ENCODE data around the gene DDIT4. TPM values are rescaled to one million over a fixed set of nuclear protein-coding genes. Genes with fewer than 3 reads are reported as not detected.
A peak's percentile ranks its signal among the peaks of the same experiment; 100 is the strongest.

Gene DDIT4
- total and polyA plus RNA-seq, 2 of the 8 experiments (the other 6 are each of a cell fraction or from before 2014, with no cell fraction given), result 47.4 to 108 TPM

GRCh38 chr10:72310241-72310633, 36.5 kb downstream of the DDIT4 start:
- H3K9ac ChIP-seq (replicated peaks in 1 of 4; ENCODE audit: extremely low read depth in 1 of 4, low read depth in 3 of 4, low read length in 3 of 4), result no peak overlapping the region
- H3K9me3 ChIP-seq (ENCODE audit: insufficient read depth in 2 of 2, low read depth in 1 of 2, low read length in 1 of 2), result no peaks in the 10 kb centered on the region
- WGBS, 2 experiments (ENCODE audit: extremely low coverage in 1 of 2, insufficient coverage in 1 of 2, insufficient read length in 1 of 2, insufficient replicate concordance in 2 of 2, low coverage in 1 of 2, low lambda C conversion rate in 2 of 2, missing lambda C conversion rate in 1 of 2), result 40% methylated on average over 11 of the region's 11 CpGs; no CpG with 5 or more reads in 1 of the 2 experiments
- no peaks in the 10 kb centered on the region for H3K79me2 ChIP-seq (ENCODE audit: control insufficient read depth in 1 of 2, insufficient read depth in 2 of 2, low read length in 2 of 2)
- no peaks in the 10 kb centered on the region for H3K36me3 ChIP-seq (ENCODE audit: control insufficient read depth in 2 of 4, insufficient read depth in 4 of 4, low read length in 3 of 4)
- FAIRE-seq (no peak), DNase-seq (ENCODE audit: low read depth in 1 of 2, low spot score in 2 of 2) (no peak)
- H3K56ac ChIP-seq (replicated peaks; ENCODE audit: insufficient read length, low read depth, low read length), result no peak overlapping the region
- no peak for TF ChIP-seq TCF12 (IDR thresholded peaks at IDR 0.05; ENCODE audit: low read depth, low read length)
- no peak for TF ChIP-seq ATF3 (IDR thresholded peaks at IDR 0.05; ENCODE audit: insufficient read depth, low read depth, low read length)
- TF ChIP-seq GTF2F1 (IDR thresholded peaks at IDR 0.05; ENCODE audit: borderline replicate concordance, low read depth, low read length), result no peak
- TF ChIP-seq SP1 (IDR thresholded peaks at IDR 0.05; ENCODE audit: low read depth, low read length), result peak; percentile 57; the same call in 1 of the 2 replicates
- TF ChIP-seq MAFK (IDR thresholded peaks at IDR 0.05; ENCODE audit: low read depth, low read length), result peak; percentile 66; the same call in 1 of the 2 replicates
- peak; percentile 65; the same call in 1 of the 2 replicates for TF ChIP-seq MAX (IDR thresholded peaks at IDR 0.05)
- TF ChIP-seq KDM4A (IDR thresholded peaks at IDR 0.05; ENCODE audit: low read depth, low read length, severe bottlenecking), result no peak
- peak; percentile 87 for TF ChIP-seq TEAD4 (IDR thresholded peaks at IDR 0.05; ENCODE audit: low read depth, low read length)
- peak; percentile 28 for TF ChIP-seq ASH2L (IDR thresholded peaks at IDR 0.05; ENCODE audit: low read length)
- no peak for TF ChIP-seq ZNF274 (IDR thresholded peaks at IDR 0.05; ENCODE audit: borderline replicate concordance, extremely low read depth, low read length)
- no peak for TF ChIP-seq EZH2 (IDR thresholded peaks at IDR 0.05; ENCODE audit: low read depth, low read length, severe bottlenecking)
- peak overlapping the region; percentile 71 for H3K18ac ChIP-seq (ENCODE audit: extremely low read depth, low read length)
- H3K14ac ChIP-seq (ENCODE audit: insufficient read length), result no peak overlapping the region
- H2BK120ac ChIP-seq (replicated peaks; ENCODE audit: low read depth, low read length), result no peak overlapping the region
- CTCF ChIA-PET (ENCODE audit: partially characterized antibody), result interaction anchor here (0.6 to 1.8 kb wide), 2 partner anchors 17 to 36 kb away, joined by 3 to 7 read pairs; no protein-coding TSS in a partner anchor
- H3K27me3 ChIP-seq (replicated peaks in 1 of 4; ENCODE audit: control insufficient read depth in 3 of 4, extremely low read depth in 1 of 4, insufficient read depth in 3 of 4, low read length in 3 of 4), result peaks cover 0 to 3% (median 0%) of the 10 kb centered on the region in 4 experiments; a peak in 1 of 7 replicates
- H2BK12ac ChIP-seq (ENCODE audit: low read depth, low read length), result no peak overlapping the region
- H3K4me2 ChIP-seq (ENCODE audit: insufficient read depth in 1 of 2, low read depth in 2 of 2, low read length in 2 of 2), result peak overlapping the region; percentile 23 to 29; a peak in 3 of 4 replicates
- H3K23ac ChIP-seq (ENCODE audit: insufficient read length), result no peak overlapping the region
- no peak overlapping the region for H3K4ac ChIP-seq (replicated peaks; ENCODE audit: insufficient read length, low read depth, low read length)
- H2AK5ac ChIP-seq (ENCODE audit: low read depth, low read length), result no peak overlapping the region
- H3K4me3 ChIP-seq (ENCODE audit: extremely low read depth in 1 of 4, insufficient read depth in 2 of 4, low read depth in 3 of 4, low read length in 4 of 4), result peak overlapping the region in 1 of 4 experiments; percentile 21; a peak in 1 of 8 replicates
- H3K79me1 ChIP-seq (ENCODE audit: low read depth, low read length), result no peaks in the 10 kb centered on the region
- no peaks in the 10 kb centered on the region for H3K23me2 ChIP-seq (ENCODE audit: low read depth, low read length)
- no peaks in the 10 kb centered on the region for H4K20me1 ChIP-seq (replicated peaks in 1 of 2; ENCODE audit: control insufficient read depth in 1 of 2, insufficient read depth in 2 of 2, low read length in 2 of 2)
- peaks cover 0 to 19% (median 14%) of the 10 kb centered on the region in 4 experiments; a peak in 6 of 7 replicates for H3K4me1 ChIP-seq (replicated peaks in 1 of 4; ENCODE audit: control insufficient read depth in 3 of 4, insufficient read depth in 4 of 4, low read length in 3 of 4)
- no peak overlapping the region for H4K5ac ChIP-seq (ENCODE audit: insufficient read length, low read depth, low read length)
- POLR2A ChIA-PET (ENCODE audit: partially characterized antibody), result interaction anchor here (1.0 to 39.2 kb wide), 4 partner anchors 9 to 33 kb away, joined by 3 to 895 read pairs (median 7); partner anchors contain the start of gene DDIT4
- no peak overlapping the region for H2BK15ac ChIP-seq (ENCODE audit: low read length)
- H2BK5ac ChIP-seq (ENCODE audit: low read depth, low read length), result peak overlapping the region; percentile 73; the same call in 1 of the 2 replicates
- H4K91ac ChIP-seq (replicated peaks; ENCODE audit: insufficient read length, low read length), result no peak overlapping the region
- H4K8ac ChIP-seq (ENCODE audit: extremely low read depth, insufficient read depth, low read length), result no peak overlapping the region
- no peak overlapping the region for H3K27ac ChIP-seq (ENCODE audit: low read depth, low read length)
- peak overlapping the region; percentile 7; the same call in 1 of the 2 replicates for H2AFZ ChIP-seq (ENCODE audit: low read length)
- H2BK20ac ChIP-seq (ENCODE audit: low read length), result no peak overlapping the region; the same call in 1 of the 2 replicates

Data from H1 (cell line).